Stimulated activated CD8-positive, alpha-beta memory T cell treated with anti-CD3 and anti-CD28 coated beads, Interleukin-12 subunit alpha, Interleukin-12 subunit beta, amount 100 ng/mL, for 24 hours (primary cell): ENCODE measurements around the gene HAUS6.
"Not testable (repeated sequence)": the region's sequence is repeated elsewhere in the genome, so short reads cannot be mapped to it uniquely, and the experiment has no call there.

Source experiments
- DNase-seq: peaks from one replicate; pipeline ENCODE4 v3.0.0-alpha.2; 2020; ENCODE audit errors: extremely low read depth

Gene HAUS6

GRCh38 chr9:19033015-19033414 is 69.7 kb downstream of the HAUS6 start, which contains the start of gene SAXO1:
Gene SAXO1 (minus strand): TSS chr9:19033209. CDS start chr9:19032908, 301 bp downstream.
- DNase-seq: no peak

- DNase-seq: no peak
Measured at GRCh38 chr9:19032406-19032805, 70.3 kb downstream of the HAUS6 start.

- DNase-seq: no peak
Measured at GRCh38 chr9:19030899-19031298, 71.8 kb downstream of the HAUS6 start.

- DNase-seq: no peak
Measured at GRCh38 chr9:19028835-19029451, 73.8 kb downstream of the HAUS6 start.

- DNase-seq: no peak
Measured at GRCh38 chr9:19027825-19028224, 74.9 kb downstream of the HAUS6 start.

GRCh38 chr9:19026375-19026774 is 76.3 kb downstream of the HAUS6 start:
- DNase-seq: no peak

GRCh38 chr9:19023078-19023477 is 79.6 kb downstream of the HAUS6 start:
- DNase-seq: no peak

- no peak for DNase-seq
Measured at GRCh38 chr9:19022206-19022605, 80.5 kb downstream of the HAUS6 start.

GRCh38 chr9:19021649-19022048 is 81.1 kb downstream of the HAUS6 start:
- DNase-seq: not testable (repeated sequence)

GRCh38 chr9:19020886-19021455 is 81.7 kb downstream of the HAUS6 start:
- no peak for DNase-seq

- DNase-seq: no peak
Measured at GRCh38 chr9:19018201-19018600, 84.5 kb downstream of the HAUS6 start.

GRCh38 chr9:19009391-19009965 is 93.2 kb downstream of the HAUS6 start:
- DNase-seq: no peak
